ENCODE results near the gene RAI14. TPM values are rescaled to one million over a fixed set of nuclear protein-coding genes. Genes with fewer than 3 reads are reported as not detected.

The RAI14 gene
- total RNA-seq, 4 donors from 2014 or later = 24.2 to 40.1 (median 28.0) TPM

- Histone ChIP-seq H3K36me3 (peaks cover 15% of the 10 kb centered on the region), H3K27me3 (no peaks in the 10 kb centered on the region), H3K4me1 (no peaks in the 10 kb centered on the region), H3K4me3 (no peak overlapping the region), H3K27ac (no peak overlapping the region), H3K9me3 (no peaks in the 10 kb centered on the region)
- DNase-seq (ENCODE audit: low spot score in 2 of 2) = no peak
- whole genome bisulfite sequencing = 91% methylated on average over 3 of the region's 3 CpGs
- TF ChIP-seq POLR2AphosphoS5 (IDR thresholded peaks at IDR 0.05) (no peak), EP300 (IDR thresholded peaks at IDR 0.05) (no peak), POLR2A (IDR thresholded peaks at IDR 0.05) (no peak)
- TF ChIP-seq, protein P1, sequence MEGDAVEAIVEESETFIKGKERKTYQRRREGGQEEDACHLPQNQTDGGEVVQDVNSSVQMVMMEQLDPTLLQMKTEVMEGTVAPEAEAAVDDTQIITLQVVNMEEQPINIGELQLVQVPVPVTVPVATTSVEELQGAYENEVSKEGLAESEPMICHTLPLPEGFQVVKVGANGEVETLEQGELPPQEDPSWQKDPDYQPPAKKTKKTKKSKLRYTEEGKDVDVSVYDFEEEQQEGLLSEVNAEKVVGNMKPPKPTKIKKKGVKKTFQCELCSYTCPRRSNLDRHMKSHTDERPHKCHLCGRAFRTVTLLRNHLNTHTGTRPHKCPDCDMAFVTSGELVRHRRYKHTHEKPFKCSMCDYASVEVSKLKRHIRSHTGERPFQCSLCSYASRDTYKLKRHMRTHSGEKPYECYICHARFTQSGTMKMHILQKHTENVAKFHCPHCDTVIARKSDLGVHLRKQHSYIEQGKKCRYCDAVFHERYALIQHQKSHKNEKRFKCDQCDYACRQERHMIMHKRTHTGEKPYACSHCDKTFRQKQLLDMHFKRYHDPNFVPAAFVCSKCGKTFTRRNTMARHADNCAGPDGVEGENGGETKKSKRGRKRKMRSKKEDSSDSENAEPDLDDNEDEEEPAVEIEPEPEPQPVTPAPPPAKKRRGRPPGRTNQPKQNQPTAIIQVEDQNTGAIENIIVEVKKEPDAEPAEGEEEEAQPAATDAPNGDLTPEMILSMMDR (IDR thresholded peaks at IDR 0.05) = no peak
Measured at GRCh38 chr5:34817558-34818351, 161.6 kb downstream of the RAI14 start.

- no peak overlapping the region for H3K27ac ChIP-seq
- H3K36me3 ChIP-seq = peaks cover 24% of the 10 kb centered on the region
- WGBS = 79% methylated on average over 3 of the region's 3 CpGs
- H3K9me3 ChIP-seq = no peaks in the 10 kb centered on the region
- no peak overlapping the region for H3K4me3 ChIP-seq
- DNase-seq (ENCODE audit: low spot score in 2 of 2) = no peak
- H3K27me3 ChIP-seq = no peaks in the 10 kb centered on the region
- no peak for TF ChIP-seq EP300 (IDR thresholded peaks at IDR 0.05)
- TF ChIP-seq, protein P1 (IDR thresholded peaks at IDR 0.05) = no peak
- TF ChIP-seq POLR2AphosphoS5 (IDR thresholded peaks at IDR 0.05) = no peak
- TF ChIP-seq POLR2A (IDR thresholded peaks at IDR 0.05) = no peak
- no peaks in the 10 kb centered on the region for H3K4me1 ChIP-seq
Measured at GRCh38 chr5:34818717-34819116, 162.6 kb downstream of the RAI14 start.

GRCh38 chr5:34820593-34820992, 164.5 kb downstream of the RAI14 start:
- no peaks in the 10 kb centered on the region for H3K9me3 ChIP-seq
- WGBS = 96% methylated on average over 1 of the region's 1 CpG
- H3K4me1 ChIP-seq = no peaks in the 10 kb centered on the region
- H3K4me3 ChIP-seq = no peak overlapping the region
- H3K27ac ChIP-seq = no peak overlapping the region
- no peak for DNase-seq (ENCODE audit: low spot score in 2 of 2)
- H3K27me3 ChIP-seq = no peaks in the 10 kb centered on the region
- TF ChIP-seq POLR2A (IDR thresholded peaks at IDR 0.05) (no peak), POLR2AphosphoS5 (IDR thresholded peaks at IDR 0.05) (no peak), EP300 (IDR thresholded peaks at IDR 0.05) (no peak)
- TF ChIP-seq, protein P1 (IDR thresholded peaks at IDR 0.05) = no peak
- H3K36me3 ChIP-seq = peaks cover 23% of the 10 kb centered on the region

DNA sequence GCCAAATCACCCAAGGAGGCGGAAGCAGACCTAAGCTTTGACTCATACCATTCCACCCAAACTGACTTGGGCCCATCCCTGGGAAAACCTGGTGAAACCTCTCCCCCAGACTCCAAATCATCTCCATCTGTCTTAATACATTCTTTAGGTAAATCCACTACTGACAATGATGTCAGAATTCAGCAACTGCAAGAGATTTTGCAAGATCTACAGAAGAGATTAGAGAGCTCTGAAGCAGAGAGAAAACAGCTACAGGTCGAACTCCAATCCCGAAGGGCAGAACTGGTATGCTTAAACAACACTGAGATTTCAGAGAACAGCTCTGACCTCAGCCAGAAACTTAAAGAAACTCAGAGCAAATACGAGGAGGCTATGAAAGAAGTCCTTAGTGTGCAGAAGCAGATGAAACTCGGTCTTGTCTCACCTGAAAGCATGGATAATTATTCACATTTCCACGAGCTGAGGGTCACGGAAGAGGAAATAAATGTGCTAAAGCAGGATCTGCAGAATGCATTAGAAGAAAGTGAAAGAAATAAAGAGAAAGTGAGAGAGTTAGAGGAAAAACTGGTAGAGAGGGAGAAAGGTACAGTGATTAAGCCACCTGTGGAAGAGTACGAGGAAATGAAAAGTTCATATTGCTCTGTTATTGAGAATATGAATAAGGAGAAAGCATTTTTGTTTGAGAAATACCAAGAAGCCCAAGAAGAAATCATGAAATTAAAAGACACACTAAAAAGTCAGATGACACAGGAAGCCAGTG, 167.0 kb downstream of the RAI14 start:
- 87% methylated on average over 8 of the region's 8 CpGs for WGBS

More for the DNA sequence above, 167.0 kb downstream of the RAI14 start:
- H3K27ac ChIP-seq = no peak overlapping the region
- no peak overlapping the region for H3K4me3 ChIP-seq
- no peaks in the 10 kb centered on the region for H3K4me1 ChIP-seq
- H3K9me3 ChIP-seq = no peaks in the 10 kb centered on the region
- no peaks in the 10 kb centered on the region for H3K27me3 ChIP-seq
- TF ChIP-seq POLR2A (IDR thresholded peaks at IDR 0.05) (no peak), POLR2AphosphoS5 (IDR thresholded peaks at IDR 0.05) (no peak), EP300 (IDR thresholded peaks at IDR 0.05) (no peak)
- TF ChIP-seq, protein P1 (IDR thresholded peaks at IDR 0.05) = no peak
- no peak for DNase-seq (ENCODE audit: low spot score in 2 of 2)
- peaks cover 43% of the 10 kb centered on the region for H3K36me3 ChIP-seq
